Stimulated activated CD4-positive, alpha-beta T cell treated with anti-CD3 and anti-CD28 coated beads, Interleukin-4, amount 100 ng/mL, for 48 hours (primary cell): ENCODE data around the gene NLGN1.

Experiments used
- DNase-seq, 2 donors: peaks; one replicate each; pipeline ENCODE4 v3.0.0-alpha.2; 2020; ENCODE audit warnings: low read depth in 2 of 2

NLGN1 gene

DNA sequence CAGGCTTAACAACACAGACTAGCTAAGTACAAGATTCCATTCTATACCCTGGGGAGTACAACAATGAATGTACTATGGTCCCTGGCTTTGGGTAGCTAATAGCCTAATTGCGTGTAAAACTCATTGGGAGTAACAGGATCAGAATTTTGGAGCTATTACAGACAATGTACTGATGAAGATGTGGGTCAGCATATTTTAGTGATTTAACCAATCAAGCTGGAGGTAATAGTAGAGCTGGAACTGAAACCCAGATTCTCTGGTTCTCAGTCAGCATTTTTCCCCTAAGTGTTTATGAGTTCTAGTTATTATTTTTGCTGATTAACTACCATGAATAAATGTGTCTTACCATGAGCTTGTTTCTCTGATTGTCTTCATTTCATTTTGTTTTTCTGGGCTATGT is 578.7 kb downstream of the NLGN1 start:
- DNase-seq, result no peak

DNA sequence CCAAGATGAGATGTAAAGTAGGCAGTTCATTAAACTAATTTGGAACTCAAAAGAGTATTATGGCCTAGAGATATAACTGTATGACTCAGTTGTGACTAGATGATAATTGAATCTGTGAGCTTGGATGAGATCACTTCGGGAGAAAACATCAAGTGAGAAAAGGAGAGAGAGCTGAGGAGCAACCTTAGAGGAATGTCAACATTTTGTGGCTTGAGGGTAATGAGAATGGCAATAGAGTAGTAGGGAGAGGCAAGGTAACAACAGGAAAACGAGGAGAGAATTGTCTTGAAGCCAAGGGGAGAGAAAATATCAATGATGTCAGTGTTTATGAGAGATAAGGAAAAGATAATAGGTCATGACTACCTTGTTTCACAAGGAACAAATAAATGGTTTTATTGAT is 580.2 kb downstream of the NLGN1 start:
- DNase-seq, result no peak

DNA sequence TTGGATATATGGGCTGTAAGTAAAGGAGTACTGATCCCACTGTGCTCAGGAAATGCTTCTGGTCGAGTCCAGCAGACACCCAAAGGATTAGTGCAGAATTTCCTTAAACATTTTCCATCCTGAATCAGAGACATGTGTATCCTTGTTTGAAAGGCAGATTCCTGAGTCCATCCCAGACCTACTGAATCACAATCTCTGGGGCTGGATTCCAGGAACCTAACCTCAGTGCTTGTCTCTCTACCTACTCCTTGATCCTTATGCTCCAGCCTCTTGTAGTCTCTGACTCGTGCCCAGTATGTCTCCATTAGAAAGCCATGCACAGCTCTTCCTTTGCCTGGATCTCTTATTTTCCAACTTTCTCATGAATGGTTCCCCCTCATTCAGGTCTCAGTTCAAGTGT is 585.8 kb downstream of the NLGN1 start:
- DNase-seq, result no peak

DNA sequence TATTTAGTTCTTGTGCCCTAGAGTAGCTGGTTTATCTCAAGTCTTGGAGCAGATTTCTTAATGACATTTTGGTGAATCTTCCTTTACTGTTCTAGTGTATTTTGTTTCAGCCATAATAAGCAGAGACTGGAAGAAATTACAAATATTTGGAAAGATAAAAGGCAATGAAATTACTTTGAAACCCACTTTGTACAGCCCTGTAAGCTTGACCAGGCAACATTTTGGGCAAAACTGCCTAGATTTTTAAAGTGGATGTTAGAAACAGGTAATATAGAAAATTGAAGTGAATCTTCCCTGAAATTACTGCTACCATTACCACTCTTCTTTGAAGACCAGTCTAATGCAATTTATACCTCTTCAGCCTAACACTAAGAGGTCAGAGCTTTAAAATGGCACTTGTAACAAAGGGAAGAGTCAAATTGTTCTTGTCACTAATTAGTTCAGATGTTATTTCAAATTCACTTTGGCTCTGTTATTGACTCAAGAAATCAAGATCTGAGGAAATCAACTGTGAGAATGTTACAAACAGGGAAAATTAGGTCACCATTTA is 589.4 kb downstream of the NLGN1 start:
- DNase-seq, result no peak

DNA sequence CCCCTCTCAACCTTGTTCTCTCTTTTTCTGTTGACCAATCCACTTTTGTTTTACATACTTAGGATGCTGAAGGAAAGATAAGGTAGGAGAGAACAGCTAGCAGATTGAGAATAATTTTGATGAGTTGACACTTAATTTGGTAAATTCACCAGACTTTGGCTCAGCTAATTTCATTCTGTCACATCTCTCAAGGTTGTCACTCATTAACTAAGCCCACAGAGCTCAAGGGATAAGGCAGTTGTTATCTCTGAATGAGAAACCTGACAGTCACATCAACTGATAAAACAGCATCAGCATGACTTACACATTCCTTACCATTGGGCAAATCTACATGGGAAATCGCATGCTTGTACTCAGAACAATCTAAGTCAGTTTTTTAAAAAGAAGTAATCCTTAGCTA is 591.4 kb downstream of the NLGN1 start:
- DNase-seq, result no peak

DNA sequence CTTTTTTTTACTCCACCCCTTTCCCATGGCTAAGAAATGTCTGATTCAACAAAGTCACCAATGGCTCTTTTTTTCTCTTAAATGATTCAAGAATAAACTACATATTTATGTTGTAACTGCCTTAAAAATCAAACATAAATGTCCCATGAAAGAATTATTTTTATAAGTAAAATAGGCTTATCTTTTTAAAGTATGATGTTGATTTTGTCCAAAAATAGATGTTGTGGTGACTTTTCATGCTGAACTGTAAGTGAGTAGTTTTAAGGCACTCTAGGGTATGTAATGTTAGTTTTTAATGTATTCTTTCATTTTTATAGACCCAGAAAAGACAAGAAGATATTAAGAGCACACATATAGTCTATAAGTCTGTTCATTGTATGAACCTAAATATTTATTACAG is 594.9 kb downstream of the NLGN1 start:
- no peak for DNase-seq

DNA sequence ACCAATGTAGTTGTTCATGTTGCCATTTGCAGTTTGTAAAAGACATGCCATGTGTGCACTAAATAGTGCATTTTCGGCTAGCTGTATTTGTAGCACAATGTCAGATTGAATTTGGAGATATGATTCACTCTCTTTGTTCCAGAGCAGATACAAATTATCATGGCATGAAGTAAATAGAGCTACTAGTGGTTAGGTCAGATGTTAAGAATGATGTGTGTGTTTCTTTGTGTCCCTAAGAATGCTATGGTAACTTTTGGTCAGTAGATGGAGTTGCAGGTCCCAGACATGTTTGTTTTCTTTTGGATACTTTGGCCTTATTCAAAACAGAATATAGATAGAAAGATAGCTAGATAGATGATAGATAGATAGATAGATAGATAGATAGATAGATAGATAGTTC is 595.8 kb downstream of the NLGN1 start:
- no peak for DNase-seq

DNA sequence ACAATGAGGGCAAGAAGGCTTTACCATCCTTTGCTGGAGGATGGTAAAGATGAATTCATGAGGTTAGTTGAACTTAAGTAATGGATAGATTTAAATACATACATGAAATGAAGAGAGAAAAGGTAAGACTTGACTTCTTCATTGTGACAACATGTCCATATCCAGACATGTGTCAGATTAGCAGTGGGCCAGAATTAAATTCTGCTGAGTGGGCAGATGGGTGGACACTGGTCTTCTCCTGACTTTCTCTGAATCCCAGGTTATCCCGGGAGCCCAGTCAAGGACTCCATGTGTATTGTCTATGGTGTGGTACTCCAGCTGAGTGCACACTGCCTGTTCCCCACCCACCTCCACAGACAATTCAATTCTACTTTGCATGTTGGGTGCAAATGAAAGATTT is 603.1 kb downstream of the NLGN1 start:
- DNase-seq, result no peak

DNA sequence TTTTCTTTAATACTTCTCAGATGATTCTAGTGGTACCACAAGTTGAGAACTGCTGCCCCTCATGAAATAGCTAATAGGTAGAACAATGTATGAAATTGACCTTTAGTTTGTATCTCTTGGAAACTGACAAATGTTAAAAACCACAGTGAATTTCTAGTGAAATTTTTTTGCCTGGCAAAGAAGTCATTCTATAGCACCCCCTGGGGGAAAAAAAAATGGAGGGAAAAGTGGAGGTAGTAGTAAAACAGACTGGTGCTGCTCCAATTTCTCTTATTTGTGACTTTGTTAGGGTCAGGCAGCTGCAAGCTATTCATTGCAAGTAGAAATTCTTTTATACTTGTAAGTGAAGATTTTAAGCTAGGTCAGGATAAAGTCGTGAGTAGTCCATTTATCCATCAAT is 605.0 kb downstream of the NLGN1 start:
- no peak for DNase-seq

DNA sequence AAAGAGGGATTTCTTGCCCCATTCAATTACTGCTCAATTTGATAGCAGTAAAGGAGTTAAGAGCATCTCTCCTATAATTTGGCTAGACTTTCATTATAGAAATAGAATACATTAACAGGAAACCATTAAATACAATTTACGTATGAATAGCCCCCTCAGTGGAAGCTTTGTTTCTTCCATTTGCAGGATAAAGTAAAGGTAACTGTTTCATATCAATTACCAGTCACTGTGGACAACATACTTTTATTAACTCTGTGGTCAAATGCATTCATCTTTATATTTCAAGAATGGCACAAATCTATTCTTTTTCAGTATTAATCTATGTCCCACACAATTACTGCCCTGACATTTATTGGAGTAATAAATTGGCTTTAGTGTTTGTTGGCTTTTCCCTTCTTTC is 613.4 kb downstream of the NLGN1 start:
- DNase-seq, result no peak

DNA sequence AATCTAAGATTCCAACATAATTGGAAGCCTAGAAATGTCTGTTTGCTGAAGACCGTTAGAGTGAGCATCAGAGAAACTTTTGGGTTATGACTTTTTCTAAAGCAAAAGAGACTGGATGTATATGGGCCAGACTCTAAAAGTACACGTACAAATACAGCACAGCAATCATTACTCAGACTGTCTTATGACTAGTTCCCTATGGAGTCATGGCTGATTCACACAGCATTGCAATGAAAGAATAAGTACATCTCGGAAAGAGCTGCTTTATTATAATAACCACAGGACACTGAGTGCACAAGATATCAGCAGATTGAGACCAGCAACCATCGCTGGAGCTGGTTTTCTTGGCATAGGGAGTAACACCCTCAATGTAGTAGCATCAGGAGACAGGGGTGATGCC is 618.6 kb downstream of the NLGN1 start:
- DNase-seq, result no peak

DNA sequence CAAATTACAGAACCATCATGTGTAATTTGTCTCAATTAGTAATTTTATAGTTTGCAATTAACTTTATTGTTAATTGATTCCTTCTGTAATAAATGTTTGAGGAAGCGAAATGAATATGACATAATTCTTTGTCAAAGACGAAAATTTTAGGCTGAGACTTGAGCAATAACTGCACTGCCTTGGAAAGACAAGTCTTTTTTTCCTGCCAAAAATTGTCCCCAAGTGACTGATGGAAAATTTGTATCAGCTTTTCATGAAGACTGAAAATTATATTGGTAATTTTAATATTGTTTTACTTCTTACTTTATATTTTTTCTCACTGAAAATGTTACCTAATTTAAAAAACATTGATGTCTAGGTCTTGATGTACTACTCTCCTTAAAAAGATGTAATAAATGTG is 622.6 kb downstream of the NLGN1 start:
- no peak for DNase-seq

DNA sequence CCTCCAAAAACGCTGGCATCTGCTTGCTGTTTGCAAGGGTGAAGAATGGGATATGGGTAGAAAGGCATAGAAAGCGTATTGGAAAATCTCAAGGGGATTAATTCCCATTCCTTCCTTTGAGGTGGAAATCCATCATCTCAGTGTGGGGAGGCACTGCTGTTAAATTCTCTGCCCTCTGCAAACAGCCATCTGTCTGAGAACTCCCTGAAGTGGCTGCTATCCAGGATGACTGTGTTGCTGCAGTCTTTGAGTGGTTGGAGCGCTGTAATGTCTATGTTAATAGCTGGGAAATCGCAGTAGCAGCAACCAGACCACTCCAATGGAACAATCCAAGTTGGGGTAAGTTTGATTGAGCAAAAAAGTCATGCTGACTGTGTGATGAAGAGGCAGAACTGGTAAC is 625.9 kb downstream of the NLGN1 start:
- DNase-seq, result no peak

DNA sequence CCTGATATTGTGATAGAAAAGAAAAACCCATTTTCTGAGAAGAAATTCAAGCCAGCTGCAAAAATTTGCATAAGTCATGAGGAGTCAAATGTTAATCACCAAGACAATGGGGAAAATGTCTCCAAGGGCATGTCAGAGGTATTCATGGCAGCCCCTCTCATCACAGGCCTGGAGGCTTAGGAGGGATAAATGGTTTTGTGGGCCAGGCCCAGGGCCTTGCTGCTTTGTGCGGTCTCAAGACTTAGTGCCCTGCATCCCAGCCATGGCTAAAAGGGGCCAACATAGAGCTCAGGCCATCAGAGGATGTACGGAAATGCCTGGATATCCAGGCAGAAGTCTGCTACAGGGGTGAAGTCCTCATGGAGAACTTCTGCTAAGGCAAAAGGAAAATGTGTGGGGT is 631.1 kb downstream of the NLGN1 start:
- no peak for DNase-seq

DNA sequence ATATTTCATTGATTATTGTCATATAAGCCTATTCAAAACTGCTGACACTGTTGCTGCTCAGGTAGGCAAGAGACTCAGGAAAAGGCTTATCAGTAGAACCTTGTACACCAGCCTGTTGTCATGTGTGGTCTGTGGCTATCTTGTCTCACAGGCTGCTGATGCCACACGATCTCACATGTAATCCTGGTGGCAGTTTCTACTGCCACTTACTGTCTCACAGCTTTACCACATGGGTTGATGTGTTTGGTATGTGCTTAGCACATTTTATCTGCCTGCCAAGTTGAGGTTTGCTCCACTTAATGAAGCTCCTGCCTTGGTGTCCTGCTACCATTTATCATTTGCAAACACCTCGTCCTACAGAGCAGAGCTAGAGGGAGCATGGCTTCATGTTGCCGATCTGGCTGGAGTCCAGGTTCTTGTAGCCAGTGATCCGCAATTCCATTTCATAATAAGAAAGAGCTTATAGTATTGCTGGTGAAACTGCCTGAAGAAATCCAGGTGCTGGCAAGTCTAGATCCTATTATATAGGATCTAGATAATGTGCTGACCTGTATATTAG is 637.9 kb downstream of the NLGN1 start:
- DNase-seq, result no peak

DNA sequence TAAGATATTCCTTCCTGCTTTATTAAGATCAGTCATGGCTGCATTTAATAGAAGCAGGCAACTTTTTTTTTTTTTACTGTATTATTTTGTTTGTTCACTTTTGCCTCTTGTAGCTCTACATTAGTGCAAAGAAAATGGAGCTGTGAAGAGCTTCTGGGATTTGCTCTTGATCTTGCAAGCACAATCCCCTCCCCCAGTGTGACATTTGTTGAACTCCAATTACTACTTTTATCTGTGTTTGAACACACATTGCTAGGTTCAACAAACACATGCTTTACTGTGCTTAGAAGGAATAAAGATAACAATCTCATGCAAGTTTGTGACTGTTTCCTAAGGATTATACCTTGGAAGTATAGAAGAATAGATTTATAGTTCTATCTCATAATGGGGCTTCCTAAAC is 648.8 kb downstream of the NLGN1 start:
- DNase-seq, result no peak

DNA sequence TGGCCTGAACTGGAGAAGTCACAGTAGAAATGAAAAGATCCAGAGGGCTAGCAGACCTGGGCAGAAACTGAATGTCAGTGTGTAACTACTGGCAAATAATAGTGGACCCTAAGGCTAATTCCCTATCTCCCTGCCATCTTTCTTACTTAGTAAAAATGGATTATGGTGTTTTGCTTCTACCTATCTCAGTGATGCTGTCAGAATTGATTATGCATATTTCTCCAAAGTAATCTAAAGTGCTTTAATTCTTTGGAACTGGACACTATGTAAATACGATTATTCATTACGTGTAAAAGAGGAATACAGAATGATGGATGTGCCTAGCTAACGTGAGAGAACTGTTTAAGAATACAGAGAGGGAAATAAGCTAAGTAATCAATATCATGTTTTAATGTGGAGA is 651.9 kb downstream of the NLGN1 start:
- DNase-seq, result no peak

DNA sequence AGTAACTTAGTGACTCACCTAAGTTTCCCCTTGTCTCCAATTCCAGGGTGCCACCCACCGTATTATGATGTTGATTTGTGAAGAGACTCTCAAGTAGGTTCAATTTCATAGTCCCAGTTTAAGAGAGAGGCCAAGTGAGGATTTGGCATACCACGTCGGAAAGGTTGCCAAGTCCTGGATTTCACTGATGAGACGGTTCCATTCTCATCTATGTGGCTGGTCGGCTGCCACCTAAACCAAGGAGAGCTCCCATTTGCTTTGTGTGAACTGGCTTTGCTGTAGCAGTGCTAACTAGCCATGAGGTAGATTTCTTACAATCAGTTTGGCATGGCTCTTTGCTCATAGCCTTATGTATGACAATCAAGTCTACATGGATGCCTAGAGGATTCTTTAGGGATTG is 653.6 kb downstream of the NLGN1 start:
- DNase-seq, result no peak

DNA sequence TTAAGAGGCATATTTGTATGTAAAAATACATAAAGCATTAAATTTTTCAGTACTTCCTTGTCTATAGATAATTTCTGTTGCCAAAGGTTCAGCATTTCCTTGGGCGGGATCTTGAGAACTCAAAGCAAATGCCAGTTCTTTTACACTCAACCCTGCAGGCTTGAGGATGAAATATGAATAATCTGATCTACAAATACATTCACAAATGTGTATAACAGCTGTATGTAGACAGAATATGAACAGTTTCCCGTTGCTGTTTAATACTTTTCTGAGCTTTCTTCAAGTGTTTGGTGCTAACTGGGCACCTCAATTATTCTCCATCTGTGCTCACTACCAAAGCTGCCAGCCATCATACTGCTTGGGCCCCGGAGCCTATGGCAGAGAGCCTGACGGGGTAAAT is 661.3 kb downstream of the NLGN1 start:
- no peak for DNase-seq

DNA sequence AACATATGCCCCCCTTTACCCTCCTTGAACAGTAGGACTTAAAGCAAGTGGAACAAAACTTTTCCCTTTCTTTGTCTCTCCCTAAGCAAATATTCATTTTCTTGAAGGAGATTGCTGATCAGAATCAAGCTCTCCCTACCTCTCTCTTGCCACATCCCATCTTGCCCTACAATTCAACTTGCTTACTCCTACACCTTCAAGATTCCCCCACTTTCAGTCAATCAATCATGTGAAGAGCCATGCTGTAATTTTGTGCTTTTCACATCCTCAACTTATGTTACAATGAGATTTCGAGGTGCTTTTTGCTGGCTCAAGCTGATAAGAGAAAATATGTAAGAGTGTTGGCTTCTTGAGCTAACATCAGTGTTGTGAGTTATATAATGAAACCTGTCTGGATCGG is 662.9 kb downstream of the NLGN1 start:
- DNase-seq, result no peak

DNA sequence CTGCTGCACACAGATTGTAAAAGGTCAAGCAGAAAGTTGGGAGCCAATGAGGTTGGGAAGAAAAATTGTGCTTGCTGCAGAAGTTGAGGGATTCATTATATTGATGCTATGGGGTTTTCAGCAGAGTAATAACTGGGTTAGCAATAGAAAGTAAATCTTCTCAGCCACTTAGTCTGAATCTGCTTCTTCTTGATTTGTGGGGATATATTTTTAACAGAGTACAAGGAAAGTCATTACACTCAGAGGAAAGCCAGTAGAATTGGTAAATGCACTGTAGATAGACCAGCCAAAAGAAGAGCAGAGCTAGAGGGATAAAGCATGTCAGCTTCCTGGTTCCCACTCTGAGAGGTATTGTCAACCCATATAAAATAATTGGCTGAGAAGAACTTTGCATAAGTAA is 663.6 kb downstream of the NLGN1 start:
- DNase-seq, result no peak

DNA sequence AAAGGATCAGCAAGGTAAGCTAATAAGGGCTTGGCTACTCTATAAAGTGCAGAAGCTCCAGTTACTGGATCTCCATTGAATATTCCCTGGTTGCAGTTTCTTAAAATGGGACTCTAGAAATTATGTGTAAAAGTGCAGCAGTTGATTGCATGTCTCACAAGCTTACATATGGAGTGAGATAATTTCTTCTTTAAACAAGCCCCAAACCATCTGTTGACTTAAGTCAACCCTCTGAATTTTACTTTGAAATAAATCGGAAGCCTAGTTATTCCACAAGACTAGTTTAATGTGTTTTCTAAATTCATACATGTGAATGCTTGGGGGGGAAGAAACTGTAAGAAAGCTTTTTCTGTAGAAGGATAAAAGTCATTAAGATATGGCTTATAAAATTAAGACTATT is 664.2 kb downstream of the NLGN1 start:
- no peak for DNase-seq

DNA sequence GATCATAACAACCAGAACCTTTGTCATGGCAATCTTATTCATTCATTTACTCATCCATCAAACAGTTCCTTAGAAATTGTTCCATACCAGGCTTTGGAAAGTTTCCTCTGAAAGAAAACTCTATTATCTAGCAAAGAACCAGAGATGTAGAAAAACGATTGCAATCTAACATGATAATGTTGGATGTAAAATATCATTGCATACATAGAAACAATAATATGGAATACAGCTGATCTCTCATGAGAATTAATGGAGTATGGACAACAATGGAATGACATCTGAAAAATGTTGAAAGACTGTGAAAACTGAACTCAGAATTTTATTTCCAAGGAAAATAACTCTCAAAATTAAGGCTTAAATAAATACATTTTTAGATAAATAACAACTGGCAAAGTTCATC is 665.4 kb downstream of the NLGN1 start:
- DNase-seq, result no peak

DNA sequence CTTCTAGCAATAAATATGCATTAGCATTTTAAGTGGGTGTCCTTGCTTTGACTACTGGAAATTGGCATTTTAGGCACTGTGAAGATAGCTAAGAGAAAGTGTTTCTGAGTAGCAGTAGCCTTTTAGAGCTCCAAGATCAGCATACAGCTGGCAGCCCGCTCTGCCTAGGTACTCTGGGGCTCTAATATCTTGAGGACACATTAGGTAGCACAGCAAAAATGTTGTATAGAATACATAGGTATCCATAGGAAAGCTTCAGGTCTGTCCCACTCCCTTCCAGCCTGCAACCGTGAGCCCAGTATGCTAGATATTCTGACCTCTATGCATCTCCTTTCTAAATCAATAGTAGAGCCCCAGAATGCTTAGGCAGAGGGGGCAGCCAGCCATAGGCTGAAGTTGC is 670.5 kb downstream of the NLGN1 start:
- DNase-seq, result no peak

DNA sequence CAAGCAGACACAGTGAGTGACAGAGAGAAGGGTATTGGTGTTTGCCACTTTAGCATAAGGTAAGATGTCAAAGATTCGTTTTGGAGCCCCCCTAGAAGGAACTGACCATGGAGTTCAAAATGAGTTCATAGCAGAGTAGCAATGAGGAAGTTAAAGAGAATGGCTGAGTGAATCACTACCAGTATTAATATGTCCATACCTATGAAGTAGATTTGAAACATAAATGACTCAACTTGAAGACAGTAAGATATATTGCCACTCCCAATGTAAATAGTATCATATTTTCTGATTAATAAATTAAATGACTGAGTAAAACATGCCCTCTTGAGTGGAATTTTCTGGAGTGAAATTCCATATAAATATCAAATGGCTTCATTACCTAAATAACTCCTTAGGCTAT is 675.1 kb downstream of the NLGN1 start:
- DNase-seq, result no peak
